PFSK-1 (cell line): ENCODE measurements around the gene LCN6.

Experiments used
- FOXP2 ChIP-seq: optimal IDR thresholded peaks from 2 replicates; pipeline ENCODE3; 2011; ENCODE audit warnings: borderline replicate concordance, control low read depth, inconsistent platforms; ENCODE audit not compliant: insufficient read depth; ENCODE audit errors: extremely low read length, extremely low read depth
- POLR2AphosphoS5 ChIP-seq: IDR thresholded peaks from 2 replicates; pipeline ENCODE4 v1.6.1; 2012; ENCODE audit warnings: low read depth, mild to moderate bottlenecking, control low read depth, low read length, moderate library complexity
- SIN3A ChIP-seq: IDR thresholded peaks from 2 replicates; pipeline ENCODE4 v1.6.1; 2012; ENCODE audit warnings: mild to moderate bottlenecking, low read length, moderate library complexity, borderline replicate concordance; ENCODE audit not compliant: insufficient read depth
- TAF1 ChIP-seq: IDR thresholded peaks from 2 replicates; pipeline ENCODE4 v1.6.1; 2012; ENCODE audit warnings: low read length, control low read depth, borderline replicate concordance; ENCODE audit not compliant: insufficient read depth
- TF ChIP-seq, protein P1 (sequence below), 2 experiments: IDR thresholded peaks; 2 replicates each; pipeline versions ENCODE4 v1.6.1 to v1.8.0; 2011 to 2012; ENCODE audit warnings: low read depth in 2 of 2, low read length in 2 of 2, control low read depth in 1 of 2, inconsistent platforms in 1 of 2, mild to moderate bottlenecking in 1 of 2, moderate library complexity in 1 of 2; ENCODE audit not compliant: insufficient read depth in 1 of 2

Gene LCN6

GRCh38 chr9:136710543-136710942 lies 37.8 kb downstream of the LCN6 start:
- TF ChIP-seq, protein P1, sequence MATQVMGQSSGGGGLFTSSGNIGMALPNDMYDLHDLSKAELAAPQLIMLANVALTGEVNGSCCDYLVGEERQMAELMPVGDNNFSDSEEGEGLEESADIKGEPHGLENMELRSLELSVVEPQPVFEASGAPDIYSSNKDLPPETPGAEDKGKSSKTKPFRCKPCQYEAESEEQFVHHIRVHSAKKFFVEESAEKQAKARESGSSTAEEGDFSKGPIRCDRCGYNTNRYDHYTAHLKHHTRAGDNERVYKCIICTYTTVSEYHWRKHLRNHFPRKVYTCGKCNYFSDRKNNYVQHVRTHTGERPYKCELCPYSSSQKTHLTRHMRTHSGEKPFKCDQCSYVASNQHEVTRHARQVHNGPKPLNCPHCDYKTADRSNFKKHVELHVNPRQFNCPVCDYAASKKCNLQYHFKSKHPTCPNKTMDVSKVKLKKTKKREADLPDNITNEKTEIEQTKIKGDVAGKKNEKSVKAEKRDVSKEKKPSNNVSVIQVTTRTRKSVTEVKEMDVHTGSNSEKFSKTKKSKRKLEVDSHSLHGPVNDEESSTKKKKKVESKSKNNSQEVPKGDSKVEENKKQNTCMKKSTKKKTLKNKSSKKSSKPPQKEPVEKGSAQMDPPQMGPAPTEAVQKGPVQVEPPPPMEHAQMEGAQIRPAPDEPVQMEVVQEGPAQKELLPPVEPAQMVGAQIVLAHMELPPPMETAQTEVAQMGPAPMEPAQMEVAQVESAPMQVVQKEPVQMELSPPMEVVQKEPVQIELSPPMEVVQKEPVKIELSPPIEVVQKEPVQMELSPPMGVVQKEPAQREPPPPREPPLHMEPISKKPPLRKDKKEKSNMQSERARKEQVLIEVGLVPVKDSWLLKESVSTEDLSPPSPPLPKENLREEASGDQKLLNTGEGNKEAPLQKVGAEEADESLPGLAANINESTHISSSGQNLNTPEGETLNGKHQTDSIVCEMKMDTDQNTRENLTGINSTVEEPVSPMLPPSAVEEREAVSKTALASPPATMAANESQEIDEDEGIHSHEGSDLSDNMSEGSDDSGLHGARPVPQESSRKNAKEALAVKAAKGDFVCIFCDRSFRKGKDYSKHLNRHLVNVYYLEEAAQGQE (IDR thresholded peaks at IDR 0.05; ENCODE audit: insufficient read depth in 1 of 2, low read depth in 2 of 2, low read length in 2 of 2): no peak
- TF ChIP-seq FOXP2 (no peak), SIN3A (no peak), POLR2AphosphoS5 (no peak), TAF1 (no peak)

DNA sequence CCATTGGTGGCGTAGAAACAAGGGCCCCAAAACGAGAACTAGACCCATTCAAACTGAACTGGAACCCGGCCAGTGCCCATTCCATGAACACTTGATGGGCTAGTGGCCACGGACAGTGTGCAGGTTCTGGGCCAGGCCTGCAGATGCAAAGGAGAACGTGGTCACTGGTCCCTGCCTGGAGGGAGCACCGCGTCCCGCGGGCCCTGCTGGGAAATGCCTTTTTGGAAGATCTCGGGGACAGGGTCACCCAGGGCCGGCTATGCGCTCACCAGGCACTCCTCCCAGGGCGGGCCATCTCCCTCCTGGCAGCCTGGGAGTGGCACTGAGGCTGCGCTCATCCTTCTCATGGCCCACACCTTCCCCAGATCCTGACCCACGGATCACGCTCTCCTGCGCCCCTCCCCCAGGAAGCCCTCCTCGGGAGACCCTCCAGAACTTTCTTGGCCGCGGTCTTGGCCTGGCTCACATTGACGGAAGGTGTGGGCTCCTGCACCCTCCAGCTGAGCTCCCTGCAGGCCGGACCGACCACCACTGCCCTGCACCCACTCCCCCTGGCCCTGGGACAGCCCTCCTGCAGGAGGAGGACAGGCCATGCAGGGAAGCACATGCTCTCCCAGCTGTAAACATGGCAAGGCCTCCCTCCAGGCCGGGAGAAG lies 38.7 kb downstream of the LCN6 start:
- TF ChIP-seq TAF1: no peak
- TF ChIP-seq POLR2AphosphoS5: no peak
- TF ChIP-seq SIN3A: no peak
- TF ChIP-seq, protein P1 (IDR thresholded peaks at IDR 0.05; ENCODE audit: insufficient read depth in 1 of 2, low read depth in 2 of 2, low read length in 2 of 2): no peak
- TF ChIP-seq FOXP2: no peak

DNA sequence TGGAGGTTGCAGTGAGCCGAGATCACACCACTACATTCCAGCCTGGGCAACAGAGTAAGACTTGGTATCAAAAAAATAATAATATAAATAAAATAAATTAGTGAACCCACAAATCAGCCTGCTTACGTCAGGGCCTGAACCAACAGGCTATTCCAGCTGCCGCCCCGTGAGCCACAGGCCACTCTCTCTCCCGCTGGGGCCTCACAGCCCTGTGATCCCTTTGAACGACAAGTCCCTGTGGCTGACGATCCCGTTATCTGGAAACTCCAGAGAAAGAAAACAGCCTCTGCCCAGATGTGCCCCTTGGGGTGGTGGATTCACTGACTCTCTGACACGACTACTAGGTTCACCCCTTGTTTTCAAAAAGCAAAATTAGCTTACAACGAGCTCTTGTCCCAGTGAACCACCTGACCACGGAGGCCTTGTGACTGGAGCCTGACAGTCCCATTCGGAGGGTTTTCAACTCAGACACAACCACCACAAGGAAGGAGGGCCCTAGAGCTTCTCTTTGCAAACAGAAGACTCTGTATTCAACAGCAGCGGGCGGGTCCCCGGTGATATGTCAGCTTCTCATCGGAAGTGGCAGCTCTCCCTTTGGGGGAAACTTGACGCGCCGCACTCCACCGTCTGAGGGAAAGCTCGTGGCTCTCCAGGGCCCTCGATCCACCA lies 40.3 kb downstream of the LCN6 start:
- no peak for TF ChIP-seq FOXP2
- no peak for TF ChIP-seq SIN3A
- TF ChIP-seq TAF1: no peak
- no peak for TF ChIP-seq POLR2AphosphoS5
- TF ChIP-seq, protein P1 (IDR thresholded peaks at IDR 0.05; ENCODE audit: insufficient read depth in 1 of 2, low read depth in 2 of 2, low read length in 2 of 2): no peak

GRCh38 chr9:136707011-136707410 lies 41.3 kb downstream of the LCN6 start:
- TF ChIP-seq TAF1 (no peak), FOXP2 (no peak), SIN3A (no peak), POLR2AphosphoS5 (no peak)
- TF ChIP-seq, protein P1 (IDR thresholded peaks at IDR 0.05; ENCODE audit: insufficient read depth in 1 of 2, low read depth in 2 of 2, low read length in 2 of 2): no peak
